ENCODE data around the gene GFRA1. TPM values are rescaled to one million over a fixed set of nuclear protein-coding genes. Genes with fewer than 3 reads are reported as not detected.

GFRA1 gene
- total and polyA plus RNA-seq, 4 donors: 30.5 to 109 (median 55.1) TPM

DNA sequence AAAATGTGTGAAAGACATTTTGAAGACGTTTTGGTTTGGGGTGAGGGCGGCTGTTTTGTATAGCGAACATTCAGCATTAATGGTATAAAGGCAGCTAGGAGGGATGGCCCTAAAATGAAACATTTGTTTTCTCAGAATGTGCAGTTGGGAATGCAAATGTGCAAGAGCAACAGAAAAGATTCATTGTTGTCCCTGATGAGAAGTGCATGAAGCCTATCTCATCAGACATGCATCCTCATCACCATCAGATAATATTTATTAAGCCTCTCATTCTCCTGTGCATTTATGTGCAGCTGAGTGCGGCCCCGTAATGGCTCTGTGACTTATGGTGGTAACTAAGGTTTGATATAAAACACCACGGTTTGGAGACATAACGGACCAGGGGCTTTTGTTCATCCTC lies 199.5 kb downstream of the GFRA1 start:
- no peak overlapping the region for H3K27ac ChIP-seq (ENCODE audit: low read depth, low read length)

DNA sequence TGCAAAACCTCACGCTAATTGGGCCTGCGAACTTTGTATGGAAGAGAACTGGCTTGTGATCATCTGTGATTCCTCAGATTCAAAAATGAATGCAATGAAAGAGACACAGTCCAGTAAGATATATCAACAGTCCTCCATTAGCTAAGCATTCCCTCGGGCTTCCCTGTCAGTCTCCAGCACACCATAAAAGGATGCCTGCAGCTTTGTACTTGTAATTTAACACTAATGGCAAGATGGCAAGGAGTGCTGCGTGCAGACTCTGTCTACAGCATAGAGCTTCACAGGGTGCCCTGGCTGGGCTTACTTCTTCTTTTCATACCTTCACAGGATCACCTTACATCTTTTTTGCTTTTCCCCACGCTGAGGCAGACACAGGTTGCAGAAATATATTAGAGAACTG lies 200.0 kb downstream of the GFRA1 start:
- no peaks in the 10 kb centered on the region for H3K9me3 ChIP-seq (ENCODE audit: control insufficient read depth, insufficient read depth, low read length)
- H3K4me3 ChIP-seq (ENCODE audit: low read depth, low read length): no peak overlapping the region
- no peaks in the 10 kb centered on the region for H3K27me3 ChIP-seq (ENCODE audit: control insufficient read depth, insufficient read depth, low read length)
- no peak overlapping the region for H3K27ac ChIP-seq (ENCODE audit: low read depth, low read length)
- WGBS (ENCODE audit: insufficient coverage): 54% methylated on average over 4 of the region's 5 CpGs
- H3K4me1 ChIP-seq (ENCODE audit: control insufficient read depth, insufficient read depth, low read length): peaks cover 22% of the 10 kb centered on the region
- H3K36me3 ChIP-seq (ENCODE audit: control insufficient read depth, insufficient read depth, low read length): no peaks in the 10 kb centered on the region
- peak in 1 of 6 donors; percentile 75 for DNase-seq (ENCODE audit: low read depth in 4 of 6, low spot score in 6 of 6)

More for the DNA sequence above, 199.5 kb downstream of the GFRA1 start:
- Histone ChIP-seq H3K9me3 (ENCODE audit: control insufficient read depth, insufficient read depth, low read length) (no peaks in the 10 kb centered on the region), H3K36me3 (ENCODE audit: control insufficient read depth, insufficient read depth, low read length) (no peaks in the 10 kb centered on the region), H3K27me3 (ENCODE audit: control insufficient read depth, insufficient read depth, low read length) (no peaks in the 10 kb centered on the region), H3K4me3 (ENCODE audit: low read depth, low read length) (no peak overlapping the region), H3K4me1 (ENCODE audit: control insufficient read depth, insufficient read depth, low read length) (peaks cover 22% of the 10 kb centered on the region)
- WGBS (ENCODE audit: insufficient coverage): 55% methylated on average over 7 of the region's 7 CpGs
- peak in 2 of 6 donors; percentile 28 to 74 for DNase-seq (ENCODE audit: low read depth in 4 of 6, low spot score in 6 of 6)

DNA sequence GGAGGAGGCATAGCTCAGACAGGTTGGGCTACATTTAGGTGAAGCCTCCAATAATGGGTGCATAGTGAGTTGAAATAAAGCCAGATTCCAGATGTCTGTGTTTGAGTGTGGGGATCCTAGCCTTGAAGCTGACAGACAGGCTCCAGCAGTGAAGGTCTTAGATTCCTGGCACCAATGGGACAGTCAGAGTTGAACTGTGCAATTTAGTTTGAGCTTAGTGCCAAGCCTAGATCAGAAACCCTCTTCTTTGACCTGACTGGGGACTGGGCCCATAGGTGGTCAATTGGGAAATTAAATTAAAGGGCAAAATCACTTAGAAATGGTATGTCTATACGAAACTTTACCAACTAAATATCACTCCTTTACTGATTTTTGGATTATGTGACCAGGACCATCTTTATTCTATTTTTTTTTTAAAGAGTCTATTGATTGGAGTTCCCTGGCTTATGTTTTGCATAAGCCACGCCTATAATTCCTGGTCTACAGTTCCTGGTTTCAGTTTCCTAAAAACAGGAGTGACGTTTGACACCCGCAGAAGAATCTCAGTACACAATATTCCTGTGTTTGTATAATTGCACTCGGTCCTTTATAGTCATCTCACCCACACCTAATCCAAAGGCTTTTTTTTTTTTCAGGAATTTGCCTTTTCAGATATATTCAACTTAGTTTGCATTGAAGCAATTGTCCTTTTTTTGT lies 201.4 kb downstream of the GFRA1 start:
- WGBS (ENCODE audit: insufficient coverage): no CpG with 5 or more reads among the region's 5 CpGs
- no peak for DNase-seq (ENCODE audit: low read depth in 4 of 6, low spot score in 6 of 6)
- peaks cover 22% of the 10 kb centered on the region for H3K4me1 ChIP-seq (ENCODE audit: control insufficient read depth, insufficient read depth, low read length)
- no peak overlapping the region for H3K4me3 ChIP-seq (ENCODE audit: low read depth, low read length)
- no peak overlapping the region for H3K27ac ChIP-seq (ENCODE audit: low read depth, low read length)
- H3K36me3 ChIP-seq (ENCODE audit: control insufficient read depth, insufficient read depth, low read length): no peaks in the 10 kb centered on the region
- H3K9me3 ChIP-seq (ENCODE audit: control insufficient read depth, insufficient read depth, low read length): no peaks in the 10 kb centered on the region
- H3K27me3 ChIP-seq (ENCODE audit: control insufficient read depth, insufficient read depth, low read length): no peaks in the 10 kb centered on the region

GRCh38 chr10:116070743-116071320 lies 202.2 kb downstream of the GFRA1 start:
- H3K36me3 ChIP-seq (ENCODE audit: control insufficient read depth, insufficient read depth, low read length): no peaks in the 10 kb centered on the region
- H3K4me3 ChIP-seq (ENCODE audit: low read depth, low read length): no peak overlapping the region
- no peaks in the 10 kb centered on the region for H3K9me3 ChIP-seq (ENCODE audit: control insufficient read depth, insufficient read depth, low read length)
- H3K4me1 ChIP-seq (ENCODE audit: control insufficient read depth, insufficient read depth, low read length): peaks cover 22% of the 10 kb centered on the region
- no peaks in the 10 kb centered on the region for H3K27me3 ChIP-seq (ENCODE audit: control insufficient read depth, insufficient read depth, low read length)
- WGBS (ENCODE audit: insufficient coverage): 69% methylated on average over 2 of the region's 5 CpGs
- DNase-seq (ENCODE audit: low read depth in 4 of 6, low spot score in 6 of 6): no peak
- no peak overlapping the region for H3K27ac ChIP-seq (ENCODE audit: low read depth, low read length)

- Histone ChIP-seq H3K9me3 (ENCODE audit: control insufficient read depth, insufficient read depth, low read length) (no peaks in the 10 kb centered on the region), H3K27me3 (ENCODE audit: control insufficient read depth, insufficient read depth, low read length) (no peaks in the 10 kb centered on the region), H3K4me3 (ENCODE audit: low read depth, low read length) (no peak overlapping the region), H3K36me3 (ENCODE audit: control insufficient read depth, insufficient read depth, low read length) (no peaks in the 10 kb centered on the region), H3K4me1 (ENCODE audit: control insufficient read depth, insufficient read depth, low read length) (peaks cover 22% of the 10 kb centered on the region), H3K27ac (ENCODE audit: low read depth, low read length) (no peak overlapping the region)
- 33% methylated on average over 5 of the region's 5 CpGs for WGBS (ENCODE audit: insufficient coverage)
- no peak for DNase-seq (ENCODE audit: low read depth in 4 of 6, low spot score in 6 of 6)
Observed at GRCh38 chr10:116069856-116070255, 203.2 kb downstream of the GFRA1 start.

DNA sequence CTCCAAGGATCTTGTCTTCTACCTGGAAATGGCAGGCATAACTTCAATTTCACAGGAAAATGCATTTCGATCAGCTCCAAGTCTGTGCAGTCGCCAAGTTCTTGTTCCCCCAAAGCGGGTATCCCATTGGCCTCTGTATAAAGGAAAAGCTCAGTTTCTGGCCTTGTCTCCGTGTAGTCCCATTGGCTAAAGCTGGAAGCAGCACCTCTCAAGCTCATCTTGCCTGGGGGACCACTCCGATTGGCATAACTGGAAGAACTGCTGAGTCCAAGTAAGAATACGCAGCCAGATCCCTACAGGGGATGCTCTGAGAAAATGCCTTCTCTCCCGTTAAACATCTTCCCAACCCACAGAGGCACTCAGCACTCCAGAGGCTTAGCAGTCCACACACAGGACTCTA lies 205.2 kb downstream of the GFRA1 start:
- Histone ChIP-seq H3K27me3 (ENCODE audit: control insufficient read depth, insufficient read depth, low read length) (no peaks in the 10 kb centered on the region), H3K4me3 (ENCODE audit: low read depth, low read length) (no peak overlapping the region), H3K4me1 (ENCODE audit: control insufficient read depth, insufficient read depth, low read length) (peaks cover 12% of the 10 kb centered on the region), H3K9me3 (ENCODE audit: control insufficient read depth, insufficient read depth, low read length) (no peaks in the 10 kb centered on the region), H3K27ac (ENCODE audit: low read depth, low read length) (no peak overlapping the region), H3K36me3 (ENCODE audit: control insufficient read depth, insufficient read depth, low read length) (no peaks in the 10 kb centered on the region)
- no peak for DNase-seq (ENCODE audit: low read depth in 4 of 6, low spot score in 6 of 6)
- WGBS (ENCODE audit: insufficient coverage): 100% methylated on average over 5 of the region's 7 CpGs

DNA sequence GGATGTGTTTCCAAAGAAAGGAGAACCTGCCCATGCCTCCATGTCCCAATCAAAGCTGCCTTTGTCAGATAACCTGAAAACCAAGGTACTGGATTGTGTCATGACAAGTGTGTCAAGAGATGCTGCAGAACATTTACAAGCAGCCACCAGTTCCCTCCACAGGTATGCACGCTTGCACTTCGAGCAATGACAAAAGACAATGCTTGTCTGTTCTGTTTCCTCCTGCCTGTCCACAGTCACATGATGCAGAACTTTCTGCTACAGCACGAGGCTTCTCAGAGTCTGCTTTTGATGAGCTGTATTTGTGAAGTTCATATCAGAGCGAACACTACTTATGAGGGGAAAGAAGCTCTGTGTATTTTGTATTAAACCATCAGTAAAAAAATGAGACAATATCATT lies 209.9 kb downstream of the GFRA1 start:
- H3K36me3 ChIP-seq (ENCODE audit: control insufficient read depth, insufficient read depth, low read length): no peaks in the 10 kb centered on the region
- WGBS (ENCODE audit: insufficient coverage): 82% methylated on average over 2 of the region's 4 CpGs
- no peak for DNase-seq (ENCODE audit: low read depth in 4 of 6, low spot score in 6 of 6)
- H3K4me1 ChIP-seq (ENCODE audit: control insufficient read depth, insufficient read depth, low read length): peaks cover 4% of the 10 kb centered on the region
- H3K4me3 ChIP-seq (ENCODE audit: low read depth, low read length): no peak overlapping the region
- no peak overlapping the region for H3K27ac ChIP-seq (ENCODE audit: low read depth, low read length)
- no peaks in the 10 kb centered on the region for H3K9me3 ChIP-seq (ENCODE audit: control insufficient read depth, insufficient read depth, low read length)
- no peaks in the 10 kb centered on the region for H3K27me3 ChIP-seq (ENCODE audit: control insufficient read depth, insufficient read depth, low read length)

DNA sequence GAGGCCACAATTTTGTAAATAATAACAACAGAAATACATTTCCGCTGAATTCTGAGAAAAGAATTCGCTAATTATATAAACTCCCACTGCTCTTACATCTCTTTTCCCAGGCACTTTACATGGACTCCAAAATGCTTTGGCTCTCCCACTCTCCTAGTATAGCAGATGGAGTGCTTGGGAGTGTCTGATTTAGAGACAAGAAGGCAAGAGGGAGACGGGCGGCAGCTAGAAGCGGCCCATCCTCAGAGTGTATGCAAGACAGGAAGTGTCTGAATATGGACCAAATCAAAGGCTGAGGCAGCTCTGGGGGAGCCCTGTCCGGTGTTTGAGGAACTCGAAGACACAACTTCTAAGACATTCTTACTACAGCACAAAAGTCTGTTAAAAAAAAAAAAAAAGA lies 212.1 kb downstream of the GFRA1 start:
- Histone ChIP-seq H3K27ac (ENCODE audit: low read depth, low read length) (no peak overlapping the region), H3K27me3 (ENCODE audit: control insufficient read depth, insufficient read depth, low read length) (no peaks in the 10 kb centered on the region), H3K9me3 (ENCODE audit: control insufficient read depth, insufficient read depth, low read length) (no peaks in the 10 kb centered on the region), H3K4me3 (ENCODE audit: low read depth, low read length) (no peak overlapping the region), H3K4me1 (ENCODE audit: control insufficient read depth, insufficient read depth, low read length) (peaks cover 4% of the 10 kb centered on the region), H3K36me3 (ENCODE audit: control insufficient read depth, insufficient read depth, low read length) (no peaks in the 10 kb centered on the region)
- peak in 1 of 6 donors; percentile 40 for DNase-seq (ENCODE audit: low read depth in 4 of 6, low spot score in 6 of 6)
- no CpG with 5 or more reads among the region's 7 CpGs for WGBS (ENCODE audit: insufficient coverage)

- Histone ChIP-seq H3K9me3 (ENCODE audit: control insufficient read depth, insufficient read depth, low read length) (no peaks in the 10 kb centered on the region), H3K36me3 (ENCODE audit: control insufficient read depth, insufficient read depth, low read length) (no peaks in the 10 kb centered on the region), H3K4me3 (ENCODE audit: low read depth, low read length) (no peak overlapping the region), H3K27ac (ENCODE audit: low read depth, low read length) (no peak overlapping the region), H3K4me1 (ENCODE audit: control insufficient read depth, insufficient read depth, low read length) (peaks cover 7% of the 10 kb centered on the region), H3K27me3 (ENCODE audit: control insufficient read depth, insufficient read depth, low read length) (no peaks in the 10 kb centered on the region)
- 50% methylated on average over 3 of the region's 7 CpGs for WGBS (ENCODE audit: insufficient coverage)
- DNase-seq (ENCODE audit: low read depth in 4 of 6, low spot score in 6 of 6): peak in 1 of 6 donors; percentile 80
Observed at GRCh38 chr10:116059320-116059719, 213.7 kb downstream of the GFRA1 start.

Measured in spinal cord (tissue), 10 donors.